AG08395 (cell line): ENCODE measurements around the gene HACE1.
"Not testable (repeated sequence)": the region's sequence is repeated elsewhere in the genome, so short reads cannot be mapped to it uniquely, and the experiment has no call there.

ENCODE experiments used
- DNase-seq: peaks from one replicate; pipeline ENCODE4 v3.0.0; 2012; ENCODE audit warnings: mixed read lengths, low spot score

The HACE1 gene, protein sequence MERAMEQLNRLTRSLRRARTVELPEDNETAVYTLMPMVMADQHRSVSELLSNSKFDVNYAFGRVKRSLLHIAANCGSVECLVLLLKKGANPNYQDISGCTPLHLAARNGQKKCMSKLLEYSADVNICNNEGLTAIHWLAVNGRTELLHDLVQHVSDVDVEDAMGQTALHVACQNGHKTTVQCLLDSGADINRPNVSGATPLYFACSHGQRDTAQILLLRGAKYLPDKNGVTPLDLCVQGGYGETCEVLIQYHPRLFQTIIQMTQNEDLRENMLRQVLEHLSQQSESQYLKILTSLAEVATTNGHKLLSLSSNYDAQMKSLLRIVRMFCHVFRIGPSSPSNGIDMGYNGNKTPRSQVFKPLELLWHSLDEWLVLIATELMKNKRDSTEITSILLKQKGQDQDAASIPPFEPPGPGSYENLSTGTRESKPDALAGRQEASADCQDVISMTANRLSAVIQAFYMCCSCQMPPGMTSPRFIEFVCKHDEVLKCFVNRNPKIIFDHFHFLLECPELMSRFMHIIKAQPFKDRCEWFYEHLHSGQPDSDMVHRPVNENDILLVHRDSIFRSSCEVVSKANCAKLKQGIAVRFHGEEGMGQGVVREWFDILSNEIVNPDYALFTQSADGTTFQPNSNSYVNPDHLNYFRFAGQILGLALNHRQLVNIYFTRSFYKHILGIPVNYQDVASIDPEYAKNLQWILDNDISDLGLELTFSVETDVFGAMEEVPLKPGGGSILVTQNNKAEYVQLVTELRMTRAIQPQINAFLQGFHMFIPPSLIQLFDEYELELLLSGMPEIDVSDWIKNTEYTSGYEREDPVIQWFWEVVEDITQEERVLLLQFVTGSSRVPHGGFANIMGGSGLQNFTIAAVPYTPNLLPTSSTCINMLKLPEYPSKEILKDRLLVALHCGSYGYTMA

DNA sequence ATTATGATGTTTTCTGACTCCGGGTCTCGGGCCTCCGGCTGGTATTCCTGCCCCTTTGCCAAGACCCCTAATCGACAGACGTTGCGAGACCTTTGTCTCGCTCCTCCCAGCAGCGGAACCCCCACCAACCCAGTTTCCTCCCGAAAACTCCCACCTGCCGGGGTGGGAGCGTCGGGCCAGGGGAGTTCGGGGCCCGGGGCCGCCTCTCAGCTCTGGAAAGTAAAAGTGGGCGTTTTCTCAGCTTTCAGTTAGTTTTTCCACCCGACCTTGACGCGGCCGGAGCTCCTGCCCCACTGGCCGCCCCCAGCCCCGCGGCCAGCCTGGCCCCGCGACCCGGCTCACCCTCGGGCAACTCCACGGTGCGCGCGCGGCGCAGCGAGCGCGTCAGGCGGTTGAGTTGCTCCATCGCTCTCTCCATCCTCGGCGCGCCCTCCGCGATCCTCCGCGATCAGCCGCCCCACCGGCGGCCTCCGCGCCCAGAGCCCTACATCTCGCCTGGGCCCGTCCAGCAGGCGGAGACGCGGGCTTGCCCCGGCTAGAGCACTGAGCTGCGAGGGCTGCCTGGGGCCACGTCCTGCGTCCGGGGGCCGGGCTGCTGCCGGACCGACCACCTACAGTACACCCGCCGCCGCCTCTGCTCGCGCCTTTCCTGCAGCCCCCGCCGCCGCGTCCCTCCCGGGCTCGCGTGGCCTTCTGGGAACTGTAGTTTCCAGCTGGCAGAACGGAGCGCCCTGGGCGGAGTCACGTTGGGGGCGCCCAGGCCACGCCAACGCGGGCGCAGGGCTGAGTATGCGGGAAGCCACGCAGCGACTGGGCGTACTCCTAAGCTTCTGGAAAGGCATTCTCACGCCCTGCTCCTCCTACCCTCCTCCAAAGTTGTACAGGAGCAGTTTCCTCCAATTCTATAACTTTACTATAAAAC, at the start of gene HACE1:
TSS of gene HACE1 (minus strand) at position 695 of the 922 bp plus-strand sequence. CDS start at position 418, 277 bp downstream.
- peak; percentile 94 for DNase-seq

DNA sequence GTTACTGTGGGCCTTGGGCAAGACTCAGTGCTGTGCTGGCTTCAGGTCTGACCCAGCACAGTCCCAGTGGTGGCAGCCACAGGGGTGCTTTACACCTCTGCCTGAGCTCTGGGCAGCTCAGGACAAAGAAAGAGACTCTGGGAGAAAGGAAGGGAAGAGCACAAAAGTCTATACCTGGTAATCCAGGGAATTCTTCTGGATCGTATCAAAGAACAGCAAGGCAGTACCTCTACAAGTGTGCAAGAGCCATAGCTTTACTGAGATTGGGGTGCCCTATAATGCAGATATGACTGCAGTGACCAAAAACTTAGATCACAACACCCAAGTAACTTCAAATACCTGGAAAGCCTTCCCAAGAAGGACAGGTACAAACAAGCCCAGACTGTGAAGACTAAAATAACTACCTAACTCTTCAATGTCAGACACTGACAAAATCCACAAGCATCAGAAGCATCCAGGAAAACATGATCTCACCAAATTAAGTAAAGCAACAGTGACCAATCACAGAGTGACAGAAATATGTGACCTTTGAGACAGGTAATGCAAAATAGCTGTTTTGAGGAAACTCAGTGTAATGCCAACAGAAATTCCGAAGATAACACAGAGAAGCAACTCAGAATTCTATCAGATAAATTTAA, 49.3 kb upstream of the HACE1 start:
- DNase-seq: no peak

- DNase-seq: no peak
These were observed 48.5 kb upstream of the HACE1 start for GRCh38 chr6:104908031-104908887.

GRCh38 chr6:104898893-104899292, 39.2 kb upstream of the HACE1 start:
- DNase-seq: not testable (repeated sequence)

- no peak for DNase-seq
These were observed 37.2 kb upstream of the HACE1 start for GRCh38 chr6:104896914-104897313.

GRCh38 chr6:104888066-104888465, 28.3 kb upstream of the HACE1 start:
- DNase-seq: no peak

DNA sequence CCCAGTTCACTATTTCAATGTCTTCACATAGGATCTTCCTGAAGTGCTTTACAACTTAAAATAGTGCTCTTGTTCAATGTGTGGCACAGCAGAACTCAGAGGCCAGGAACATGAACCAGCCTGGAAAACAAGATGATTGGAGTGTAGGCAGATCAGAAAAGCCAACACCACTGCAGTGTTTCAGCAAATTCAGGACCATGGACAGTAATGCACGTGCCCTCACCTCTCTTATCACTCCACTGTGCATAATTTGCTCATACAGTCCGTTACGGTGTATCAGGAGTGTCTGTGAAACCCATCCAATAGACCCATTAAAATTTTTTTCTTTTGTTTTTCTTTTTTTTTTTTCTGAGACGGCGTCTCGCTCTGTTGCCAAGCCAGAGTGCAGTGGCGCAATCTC, 27.6 kb upstream of the HACE1 start:
- peak; percentile 30 for DNase-seq

- DNase-seq: no peak
These were observed 25.9 kb upstream of the HACE1 start for GRCh38 chr6:104885518-104886043.

DNA sequence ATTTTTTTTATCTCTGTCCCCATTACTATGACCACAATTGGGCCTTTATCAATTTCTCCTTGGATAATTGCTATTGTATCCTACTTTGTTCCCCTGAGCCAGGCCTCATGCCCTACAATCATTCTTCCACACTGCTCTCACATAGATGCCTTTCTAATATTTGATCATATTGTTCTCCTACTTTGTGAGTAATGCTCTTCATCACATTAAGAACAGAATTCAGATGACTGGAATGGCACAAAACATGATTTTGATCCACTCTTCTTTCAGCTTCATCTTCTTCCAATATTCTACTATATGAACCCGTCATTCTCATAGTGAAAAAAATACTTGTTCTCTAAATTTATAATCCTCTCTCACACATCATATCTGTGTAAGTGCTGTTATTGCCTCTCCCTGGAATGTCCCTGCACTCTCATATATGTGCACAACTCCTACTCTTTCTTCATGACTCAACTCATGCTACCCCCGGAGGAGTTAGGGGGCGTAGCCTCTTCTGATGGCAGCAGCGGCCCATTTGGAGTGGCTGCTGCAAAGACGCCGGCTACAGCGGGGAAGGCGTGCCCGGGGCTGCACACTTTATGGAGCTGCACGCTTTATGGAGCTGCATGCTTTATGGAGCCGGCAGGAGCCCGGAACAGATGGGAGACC, 25.3 kb upstream of the HACE1 start:
- no peak for DNase-seq

GRCh38 chr6:104881964-104882668, 22.4 kb upstream of the HACE1 start:
- no peak for DNase-seq

DNA sequence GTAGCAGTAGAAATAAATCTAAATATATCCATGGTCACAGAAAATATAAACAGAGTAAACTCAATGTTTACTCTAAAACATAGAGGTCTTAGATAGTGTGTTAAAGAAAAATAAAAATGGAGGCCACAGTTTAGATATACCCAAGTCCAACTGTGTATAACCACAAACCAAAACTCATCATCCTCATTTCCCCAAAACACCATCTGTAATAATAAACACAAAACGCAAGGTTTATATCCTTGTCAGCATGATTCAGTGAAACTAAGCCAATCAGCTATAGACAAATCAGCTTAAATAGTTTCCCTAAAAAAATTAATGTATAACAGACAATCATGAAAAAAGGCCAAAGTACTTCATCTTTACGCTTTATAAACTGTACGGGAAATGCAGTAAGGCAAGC, 2.7 kb upstream of the HACE1 start:
- no peak for DNase-seq

GRCh38 chr6:104860221-104860620, 502 bp upstream of the HACE1 start:
- no peak for DNase-seq

GRCh38 chr6:104858642-104859041, 1.1 kb downstream of the HACE1 start:
- DNase-seq: peak; percentile 2

DNA sequence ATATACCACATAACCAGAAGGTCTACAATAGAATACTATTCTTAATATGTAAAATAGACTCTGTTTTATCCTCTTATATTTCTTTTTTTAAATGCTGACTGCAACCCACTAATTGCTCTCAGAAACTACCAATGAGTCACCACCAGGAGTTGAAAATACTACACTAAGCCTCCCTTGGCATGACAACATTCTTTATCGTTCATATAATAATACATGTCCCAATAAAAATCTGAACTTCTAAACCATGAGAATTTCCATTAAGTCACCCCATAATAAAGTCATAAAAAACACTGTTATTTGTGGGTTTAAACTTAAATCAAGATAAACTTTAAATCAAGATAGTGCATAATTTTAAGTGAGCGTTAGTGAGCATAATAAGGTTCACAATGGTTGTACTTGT, 4.2 kb downstream of the HACE1 start:
- DNase-seq: peak; percentile 68

GRCh38 chr6:104847721-104848120, 12.0 kb downstream of the HACE1 start:
- DNase-seq: not testable (repeated sequence)

DNA sequence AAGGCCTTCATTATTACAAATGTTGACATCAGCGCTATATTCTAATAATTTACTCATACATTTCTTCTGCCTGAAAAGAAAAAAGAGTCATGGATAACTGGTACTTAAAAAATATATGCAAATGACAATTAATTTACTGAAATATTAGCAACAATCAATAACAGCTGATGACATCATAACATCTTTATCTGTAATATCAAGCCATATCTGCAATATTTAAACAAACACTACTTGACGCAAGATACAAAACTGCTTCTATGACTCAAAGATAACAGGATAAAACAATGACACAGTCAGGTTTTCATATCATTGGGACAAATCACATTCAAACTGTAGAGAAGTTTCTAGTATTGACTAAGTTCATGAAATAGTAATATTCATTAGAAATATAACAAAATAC, 16.5 kb downstream of the HACE1 start:
- no peak for DNase-seq

- DNase-seq: no peak
These were observed 22.6 kb downstream of the HACE1 start for GRCh38 chr6:104837158-104837557.

GRCh38 chr6:104836479-104837020, 23.2 kb downstream of the HACE1 start:
- DNase-seq: not testable (repeated sequence)

DNA sequence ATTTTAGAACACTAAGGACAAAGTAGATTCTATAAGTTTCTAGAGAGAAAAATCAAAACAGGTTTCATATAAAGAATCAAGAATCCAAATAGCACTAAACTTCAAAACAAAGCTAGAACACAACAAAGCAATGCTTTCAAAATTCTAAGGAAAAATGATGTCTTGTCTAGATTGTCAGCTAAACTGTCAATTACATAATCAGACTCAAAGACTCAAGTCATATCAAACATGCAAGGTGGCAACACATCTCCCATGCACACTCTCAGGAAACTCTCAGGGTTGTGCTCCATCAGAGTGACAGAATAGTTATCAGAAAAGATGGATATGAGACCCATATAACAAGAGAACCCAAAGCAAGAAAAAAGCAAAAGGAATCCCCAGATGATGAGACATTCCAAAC, 23.9 kb downstream of the HACE1 start:
- DNase-seq: no peak
